Stimulated activated naive CD8-positive, alpha-beta T cell treated with anti-CD3 and anti-CD28 coated beads, Interleukin-15, Interleukin-2, amounts not matched to agents 100 U/mL and 50 U/mL, for 24 hours (primary cell): ENCODE results near the gene CXorf51B.
"Not testable (repeated sequence)": the region's sequence is repeated elsewhere in the genome, so short reads cannot be mapped to it uniquely, and the experiment has no call there.

Experiments used
- ATAC-seq: fragments of 150-1000 bp; cut with Tn5 transposase; one replicate; pipeline ENCODE4 v1.10.0; 2021
- DNase-seq: peaks from one replicate; pipeline ENCODE4 v3.0.0; 2021

Gene CXorf51B

GRCh38 chrX:146809471-146809870, at the start of gene CXorf51B:
Gene CXorf51B (plus strand): TSS chrX:146809771. CDS start chrX:146809792, 21 bp downstream.
- ATAC-seq, DNase-seq: not testable (repeated sequence)

GRCh38 chrX:146814644-146815043, 5.1 kb downstream of the CXorf51B start, which contains the start of gene CXorf51A:
Gene CXorf51A (minus strand): TSS chrX:146814744. CDS start chrX:146814723, 21 bp downstream.
- ATAC-seq, DNase-seq: not testable (repeated sequence)

- DNase-seq: no peak
- no peak for ATAC-seq
These were observed 22.4 kb downstream of the CXorf51B start for GRCh38 chrX:146831994-146832393.

- no peak for ATAC-seq
- no peak for DNase-seq
These were observed 44.7 kb downstream of the CXorf51B start for GRCh38 chrX:146854281-146854680.
